Trophoblast cell (in vitro differentiated cells and primary cell): ENCODE results near the gene DCTPP1.
"Not testable (repeated sequence)": the region's sequence is repeated elsewhere in the genome, so short reads cannot be mapped to it uniquely, and the experiment has no call there.

Experiments
- DNase-seq, 2 donors: peaks; one replicate each; pipeline ENCODE4 v3.0.0-alpha.2; 2016
- H2AFZ ChIP-seq: 2 replicates; pipeline ENCODE4 v1.6.1; 2013; ENCODE audit warnings: low read length, moderate library complexity, mild to moderate bottlenecking; ENCODE audit not compliant: insufficient read depth, poor library complexity
- H2AK5ac ChIP-seq: 2 replicates; pipeline ENCODE4 v1.6.1; 2013; ENCODE audit warnings: mild to moderate bottlenecking, low read length
- H2BK120ac ChIP-seq: 2 replicates; pipeline ENCODE4 v1.6.1; 2013; ENCODE audit warnings: low read length, mild to moderate bottlenecking, moderate library complexity; ENCODE audit not compliant: insufficient read depth, poor library complexity
- H2BK12ac ChIP-seq: 2 replicates; pipeline ENCODE4 v1.6.1; 2013; ENCODE audit warnings: mild to moderate bottlenecking, low read length, moderate library complexity
- H2BK5ac ChIP-seq: 2 replicates; pipeline ENCODE4 v1.6.1; 2013; ENCODE audit warnings: low read length, low read depth, moderate library complexity, mild to moderate bottlenecking; ENCODE audit not compliant: poor library complexity
- H3K14ac ChIP-seq: 2 replicates; pipeline ENCODE4 v1.6.1; 2013; ENCODE audit warnings: mild to moderate bottlenecking, low read length
- H3K18ac ChIP-seq: 2 replicates; pipeline ENCODE4 v1.6.1; 2013; ENCODE audit warnings: mild to moderate bottlenecking, low read length
- H3K23ac ChIP-seq: 2 replicates; pipeline ENCODE4 v1.6.1; 2013; ENCODE audit warnings: low read length
- H3K27ac ChIP-seq: 2 replicates; pipeline ENCODE4 v1.5.1; 2013; ENCODE audit warnings: low read depth, mild to moderate bottlenecking, inconsistent platforms, low read length, moderate library complexity
- H3K27me3 ChIP-seq: 2 replicates; pipeline ENCODE4 v1.6.1; 2013; ENCODE audit warnings: inconsistent platforms, mild to moderate bottlenecking, low read length, moderate library complexity; ENCODE audit not compliant: insufficient read depth
- H3K36me3 ChIP-seq, 2 experiments: 1 replicate in 1 of 2; 2 replicates in 1 of 2; pipeline ENCODE4 v1.6.1; 2013; ENCODE audit warnings: low read length in 2 of 2, mild to moderate bottlenecking in 2 of 2, moderate library complexity in 1 of 2; ENCODE audit not compliant: insufficient read depth in 2 of 2, control insufficient read depth in 1 of 2
- H3K4ac ChIP-seq: 2 replicates; pipeline ENCODE4 v1.6.1; 2013; ENCODE audit warnings: low read depth, mild to moderate bottlenecking, low read length, moderate library complexity
- H3K4me1 ChIP-seq, 2 experiments: 1 replicate in 1 of 2; 2 replicates in 1 of 2; pipeline ENCODE4 v1.6.1; 2013; ENCODE audit warnings: low read length in 2 of 2, mild to moderate bottlenecking in 2 of 2, moderate library complexity in 1 of 2; ENCODE audit not compliant: insufficient read depth in 2 of 2, control insufficient read depth in 1 of 2
- H3K4me2 ChIP-seq: 2 replicates; pipeline ENCODE4 v1.6.1; 2013; ENCODE audit warnings: inconsistent platforms, mild to moderate bottlenecking, low read length, moderate library complexity
- H3K4me3 ChIP-seq: 2 replicates; pipeline ENCODE4 v1.5.1; 2013; ENCODE audit warnings: mild to moderate bottlenecking, low read depth, low read length, inconsistent platforms
- H3K79me1 ChIP-seq: one replicate; pipeline ENCODE4 v1.6.1; 2013; ENCODE audit warnings: low read length
- H3K79me2 ChIP-seq: 2 replicates; pipeline ENCODE4 v1.6.1; 2013; ENCODE audit warnings: low read length, mild to moderate bottlenecking; ENCODE audit not compliant: control insufficient read depth, insufficient read depth, poor library complexity
- H3K9ac ChIP-seq: 2 replicates; pipeline ENCODE4 v1.6.1; 2013; ENCODE audit warnings: mild to moderate bottlenecking, low read length
- H3K9me3 ChIP-seq: 2 replicates; pipeline ENCODE4 v1.6.1; 2013; ENCODE audit warnings: low read depth, mild to moderate bottlenecking, control low read depth, inconsistent platforms, low read length; ENCODE audit not compliant: insufficient read depth
- H4K12ac ChIP-seq: 2 replicates; pipeline ENCODE4 v1.6.1; 2013; ENCODE audit warnings: low read depth, mild to moderate bottlenecking, low read length, moderate library complexity
- H4K8ac ChIP-seq: 2 replicates; pipeline ENCODE4 v1.6.1; 2013; ENCODE audit warnings: low read depth, mild to moderate bottlenecking, low read length, moderate library complexity
- H4K91ac ChIP-seq: one replicate; pipeline ENCODE4 v1.6.1; 2013; ENCODE audit warnings: low read depth, mild to moderate bottlenecking, low read length, moderate library complexity
- WGBS: extraction: QIAGEN DNeasy Blood & Tissue Kit; methylation state at CpG from one replicate; pipeline ENCODE4 v1.1.7; 2013; ENCODE audit warnings: missing lambda C conversion rate; ENCODE audit not compliant: insufficient read length, insufficient coverage; ENCODE audit errors: extremely low coverage; 5-methylcytosine and 5-hydroxymethylcytosine counted together

DCTPP1 gene

GRCh38 chr16:30470632-30470995 lies 40.8 kb upstream of the DCTPP1 start:
- no peak overlapping the region for H3K14ac ChIP-seq
- no peak overlapping the region for H3K18ac ChIP-seq
- no peak overlapping the region for H3K27ac ChIP-seq
- no peak overlapping the region for H2BK12ac ChIP-seq
- H4K91ac ChIP-seq: no peak overlapping the region
- no peak overlapping the region for H2AFZ ChIP-seq
- WGBS: no CpG with 5 or more reads among the region's 8 CpGs
- no peak overlapping the region for H3K4me2 ChIP-seq
- no peaks in the 10 kb centered on the region for H3K9me3 ChIP-seq
- H3K79me1 ChIP-seq: no peaks in the 10 kb centered on the region
- no peak overlapping the region for H2AK5ac ChIP-seq
- H2BK120ac ChIP-seq: no peak overlapping the region
- DNase-seq: no peak
- H3K23ac ChIP-seq: no peak overlapping the region
- H4K8ac ChIP-seq: no peak overlapping the region
- no peak overlapping the region for H4K12ac ChIP-seq
- H3K36me3 ChIP-seq: no peaks in the 10 kb centered on the region
- H2BK5ac ChIP-seq: no peak overlapping the region
- no peak overlapping the region for H3K9ac ChIP-seq
- H3K79me2 ChIP-seq: no peaks in the 10 kb centered on the region
- H3K4me3 ChIP-seq: no peak overlapping the region
- no peaks in the 10 kb centered on the region for H3K27me3 ChIP-seq
- no peaks in the 10 kb centered on the region for H3K4me1 ChIP-seq
- no peak overlapping the region for H3K4ac ChIP-seq

DNA sequence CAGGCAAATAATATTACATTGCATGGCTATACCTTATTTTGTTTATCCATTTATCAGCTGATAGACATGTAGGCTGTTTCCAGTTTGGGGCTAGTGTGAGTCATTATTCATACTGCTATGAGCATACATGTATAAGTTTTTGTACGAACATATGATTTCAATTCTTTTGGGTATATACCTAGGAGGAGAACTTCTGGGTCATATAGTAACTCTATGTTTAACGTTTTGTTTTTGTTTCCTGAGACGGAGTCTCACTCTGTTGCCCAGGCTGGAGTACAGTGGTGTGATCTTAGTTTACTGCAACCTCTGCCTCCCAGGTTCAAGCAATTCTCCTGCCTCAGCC lies 40.3 kb upstream of the DCTPP1 start:
- Histone ChIP-seq H3K27ac (no peak overlapping the region), H3K36me3 (no peaks in the 10 kb centered on the region), H4K12ac (no peak overlapping the region), H3K9me3 (no peaks in the 10 kb centered on the region), H3K4ac (no peak overlapping the region), H3K18ac (no peak overlapping the region), H2BK12ac (no peak overlapping the region), H4K91ac (no peak overlapping the region), H2BK120ac (no peak overlapping the region), H3K79me1 (no peaks in the 10 kb centered on the region), H2AK5ac (no peak overlapping the region), H3K79me2 (no peaks in the 10 kb centered on the region), H4K8ac (no peak overlapping the region), H3K4me1 (no peaks in the 10 kb centered on the region), H3K27me3 (no peaks in the 10 kb centered on the region), H2BK5ac (no peak overlapping the region), H3K23ac (no peak overlapping the region), H3K14ac (no peak overlapping the region), H3K4me3 (no peak overlapping the region), H3K4me2 (no peak overlapping the region), H3K9ac (no peak overlapping the region), H2AFZ (no peak overlapping the region)
- DNase-seq: no peak
- no CpG with 5 or more reads among the region's 3 CpGs for WGBS

GRCh38 chr16:30464078-30464477 lies 34.2 kb upstream of the DCTPP1 start:
- Histone ChIP-seq H3K79me2 (no peaks in the 10 kb centered on the region), H3K79me1 (no peaks in the 10 kb centered on the region), H3K23ac (no peak overlapping the region), H2BK120ac (no peak overlapping the region), H3K4me1 (no peaks in the 10 kb centered on the region), H2BK12ac (no peak overlapping the region), H3K4ac (no peak overlapping the region), H4K91ac (no peak overlapping the region), H3K27ac (no peak overlapping the region), H3K36me3 (no peaks in the 10 kb centered on the region), H4K8ac (no peak overlapping the region), H2BK5ac (no peak overlapping the region), H3K4me2 (no peak overlapping the region), H3K14ac (no peak overlapping the region), H3K9ac (no peak overlapping the region), H2AK5ac (no peak overlapping the region), H3K9me3 (no peaks in the 10 kb centered on the region), H3K4me3 (no peak overlapping the region), H2AFZ (no peak overlapping the region), H4K12ac (no peak overlapping the region), H3K18ac (no peak overlapping the region), H3K27me3 (no peaks in the 10 kb centered on the region)
- no CpG with 5 or more reads among the region's 7 CpGs for WGBS
- DNase-seq: no peak

DNA sequence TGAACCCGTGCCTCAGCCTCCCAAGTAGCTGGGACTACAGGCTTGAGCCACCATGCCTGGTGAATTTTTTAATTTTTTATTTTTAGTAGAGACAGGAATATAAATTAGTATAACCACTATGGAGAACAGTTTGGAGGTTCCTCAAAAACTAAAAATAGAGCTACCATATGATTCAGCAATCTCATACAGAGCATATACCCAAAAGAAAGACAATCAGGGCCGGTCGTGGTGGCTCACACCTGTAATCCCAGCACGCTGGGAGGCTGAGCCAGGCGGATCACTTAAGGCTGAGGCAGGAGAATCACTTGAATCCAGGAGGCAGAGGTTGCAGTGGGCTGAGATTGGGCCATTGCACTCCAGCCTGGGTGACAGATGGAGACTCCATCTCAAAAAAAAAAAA lies 31.6 kb upstream of the DCTPP1 start:
- H3K9ac ChIP-seq, H3K9me3 ChIP-seq, H3K14ac ChIP-seq, H3K79me1 ChIP-seq, H3K4me2 ChIP-seq, DNase-seq, H3K27ac ChIP-seq, H3K27me3 ChIP-seq, H3K18ac ChIP-seq, H2BK120ac ChIP-seq, H3K23ac ChIP-seq, H4K91ac ChIP-seq, H2BK12ac ChIP-seq, H2BK5ac ChIP-seq, H3K36me3 ChIP-seq, H2AK5ac ChIP-seq, H3K4me1 ChIP-seq, H3K79me2 ChIP-seq, H3K4ac ChIP-seq, H3K4me3 ChIP-seq, H4K8ac ChIP-seq, H4K12ac ChIP-seq, H2AFZ ChIP-seq: not testable (repeated sequence)
- no CpG with 5 or more reads among the region's 5 CpGs for WGBS

DNA sequence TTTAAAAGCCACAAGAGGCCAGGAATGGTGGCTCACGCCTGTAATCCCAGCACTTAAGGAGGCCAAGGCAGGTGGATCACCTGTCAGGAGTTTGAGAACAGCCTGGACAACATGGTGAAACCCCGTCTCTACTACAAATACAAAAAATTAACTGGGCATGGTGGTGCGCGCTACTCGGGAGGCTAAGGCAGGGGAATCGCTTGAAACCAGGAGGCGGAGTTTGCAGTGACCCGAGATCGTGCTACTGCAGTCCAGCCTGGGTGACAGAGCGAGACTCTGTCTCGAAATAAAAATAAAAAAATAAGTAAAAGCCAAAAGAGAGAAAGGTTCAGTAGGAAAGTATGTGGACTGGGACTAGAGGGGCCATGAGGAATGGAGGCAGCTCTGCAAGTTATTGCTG lies 29.6 kb upstream of the DCTPP1 start:
- H3K4me2 ChIP-seq: no peak overlapping the region
- no peak overlapping the region for H4K8ac ChIP-seq
- no peak overlapping the region for H3K18ac ChIP-seq
- no peak overlapping the region for H4K12ac ChIP-seq
- H2BK120ac ChIP-seq: no peak overlapping the region
- no peak overlapping the region for H3K9ac ChIP-seq
- no peak overlapping the region for H4K91ac ChIP-seq
- no peaks in the 10 kb centered on the region for H3K36me3 ChIP-seq
- no peaks in the 10 kb centered on the region for H3K9me3 ChIP-seq
- no CpG with 5 or more reads among the region's 11 CpGs for WGBS
- H2AK5ac ChIP-seq: no peak overlapping the region
- no peaks in the 10 kb centered on the region for H3K79me2 ChIP-seq
- no peak for DNase-seq
- no peak overlapping the region for H2AFZ ChIP-seq
- H3K27ac ChIP-seq: no peak overlapping the region
- H3K27me3 ChIP-seq: no peaks in the 10 kb centered on the region
- H3K14ac ChIP-seq: no peak overlapping the region
- no peak overlapping the region for H3K23ac ChIP-seq
- H2BK12ac ChIP-seq: no peak overlapping the region
- H2BK5ac ChIP-seq: no peak overlapping the region
- no peaks in the 10 kb centered on the region for H3K4me1 ChIP-seq
- H3K79me1 ChIP-seq: no peaks in the 10 kb centered on the region
- H3K4me3 ChIP-seq: no peak overlapping the region
- no peak overlapping the region for H3K4ac ChIP-seq
